Measurements from ENCODE around the gene DAAM2.

DNA sequence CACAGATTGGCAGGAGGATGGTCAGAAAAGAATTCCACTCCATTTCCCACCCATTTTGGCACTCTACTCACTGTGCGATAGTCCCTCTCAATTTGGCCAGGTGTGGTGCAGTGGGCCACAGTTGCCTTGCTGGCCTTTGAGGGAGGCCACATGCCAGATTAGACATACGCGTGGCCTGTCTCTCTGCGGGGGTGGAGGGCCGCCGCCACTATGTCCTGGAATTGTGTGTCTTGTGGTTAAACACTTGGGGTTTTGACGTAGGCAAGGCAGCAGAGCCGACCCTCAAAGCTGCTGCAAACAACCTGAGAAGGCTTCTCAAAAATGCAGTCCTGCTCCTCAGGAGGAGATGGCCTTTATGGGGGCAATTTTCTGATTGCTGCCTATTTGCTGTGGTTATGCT lies 4.9 kb upstream of the DAAM2 start:
- TF ChIP-seq ELF4 (IDR thresholded peaks at IDR 0.05) (no peak), LEF1 (IDR thresholded peaks at IDR 0.05; ENCODE audit: borderline replicate concordance) (no peak), HDGF (IDR thresholded peaks at IDR 0.05; ENCODE audit: borderline replicate concordance) (no peak), FOXA1 (IDR thresholded peaks at IDR 0.05) (no peak), BHLHE40 (IDR thresholded peaks at IDR 0.05; ENCODE audit: borderline replicate concordance) (no peak), TARDBP (IDR thresholded peaks at IDR 0.05) (no peak), SUZ12 (IDR thresholded peaks at IDR 0.05) (no peak), SP1 (IDR thresholded peaks at IDR 0.05) (no peak), FOXM1 (IDR thresholded peaks at IDR 0.05; ENCODE audit: borderline replicate concordance) (no peak), NFRKB (IDR thresholded peaks at IDR 0.05) (no peak), L3MBTL2 (conservative IDR thresholded peaks at IDR 0.05) (no peak)
